SK-N-MC (cell line): ENCODE results near the gene LIPC.

Experiments used
- EZH2 ChIP-seq: fragments of 200-600 bp; sonication (generic); IDR thresholded peaks from one replicate; pipeline ENCODE4 v1.6.1; 2017; ENCODE audit warnings: antibody characterized with exemption
- POLR2AphosphoS5 ChIP-seq: IDR thresholded peaks from 2 replicates; pipeline ENCODE4 v1.6.1; 2012; ENCODE audit warnings: mild to moderate bottlenecking, low read depth, low read length, borderline replicate concordance

- TF ChIP-seq EZH2, result no peak
- no peak for TF ChIP-seq POLR2AphosphoS5
These were observed 8.6 kb upstream of the LIPC start for GRCh38 chr15:58423205-58423604.
